Stimulated activated CD8-positive, alpha-beta memory T cell treated with anti-CD3 and anti-CD28 coated beads, Interleukin-4, amount 100 ng/mL, for 24 hours (primary cell): ENCODE data around the gene TAL1.
"Not testable (repeated sequence)": the region's sequence is repeated elsewhere in the genome, so short reads cannot be mapped to it uniquely, and the experiment has no call there.

Experiments
- DNase-seq: peaks from one replicate; pipeline ENCODE4 v3.0.0-alpha.2; 2020; ENCODE audit warnings: low read depth

TAL1 gene

DNA sequence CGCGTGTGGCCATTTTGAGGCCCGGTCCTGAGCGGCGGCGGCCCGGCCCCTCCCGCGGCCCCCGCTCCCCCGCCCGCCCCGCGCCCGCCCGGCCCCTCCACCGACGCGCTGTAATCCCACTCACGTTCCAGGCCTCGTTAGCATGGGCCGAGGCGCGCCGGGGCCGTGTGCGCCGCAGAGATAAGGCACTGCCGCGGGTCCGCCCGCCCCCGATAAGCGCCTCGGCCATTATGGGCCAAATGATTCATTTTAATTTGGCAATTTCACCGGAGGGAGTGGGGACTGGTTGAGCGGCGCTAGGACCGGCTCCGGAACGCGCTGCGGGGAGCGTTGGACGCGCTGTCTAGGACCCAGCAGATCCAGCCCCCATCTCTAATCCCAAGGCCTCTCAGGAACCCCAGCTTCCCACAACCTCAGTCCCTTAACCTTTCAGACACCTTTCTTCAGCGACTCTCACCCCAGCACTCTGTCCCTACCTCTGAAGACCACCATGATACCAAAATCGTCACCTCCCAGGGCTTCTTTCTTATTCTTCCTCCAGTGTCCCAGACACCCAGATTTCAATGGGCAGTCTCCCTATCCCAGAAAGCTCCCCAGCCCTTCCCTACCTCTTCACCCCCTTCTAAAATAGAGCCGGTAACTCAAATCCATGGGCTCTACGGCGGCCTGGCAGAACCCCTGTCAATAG, at the start of gene TAL1:
TSS of gene TAL1 (minus strand) at position 39 of the 688 bp plus-strand sequence. CDS start 6,337 bp downstream, outside the sequence.
- DNase-seq, result no peak

DNA sequence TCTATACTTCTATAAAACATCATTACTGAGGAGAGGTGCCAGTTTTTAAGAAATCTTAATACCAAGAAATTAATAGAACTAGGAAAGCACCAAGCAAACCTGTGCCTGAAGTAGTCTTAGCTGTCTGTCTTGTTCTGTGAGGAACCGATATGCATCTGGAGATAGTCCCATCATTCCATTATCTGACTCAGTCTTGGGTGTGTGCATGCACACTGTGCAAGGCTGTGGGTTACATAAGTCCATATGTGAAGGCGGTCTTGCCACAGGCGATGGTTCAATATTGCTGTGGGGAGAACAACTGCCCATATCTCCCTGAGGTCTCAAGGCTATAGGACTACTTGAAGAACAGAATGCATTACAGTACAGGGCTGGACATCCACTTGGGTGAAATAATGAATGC, 48.1 kb upstream of the TAL1 start:
- no peak for DNase-seq

DNA sequence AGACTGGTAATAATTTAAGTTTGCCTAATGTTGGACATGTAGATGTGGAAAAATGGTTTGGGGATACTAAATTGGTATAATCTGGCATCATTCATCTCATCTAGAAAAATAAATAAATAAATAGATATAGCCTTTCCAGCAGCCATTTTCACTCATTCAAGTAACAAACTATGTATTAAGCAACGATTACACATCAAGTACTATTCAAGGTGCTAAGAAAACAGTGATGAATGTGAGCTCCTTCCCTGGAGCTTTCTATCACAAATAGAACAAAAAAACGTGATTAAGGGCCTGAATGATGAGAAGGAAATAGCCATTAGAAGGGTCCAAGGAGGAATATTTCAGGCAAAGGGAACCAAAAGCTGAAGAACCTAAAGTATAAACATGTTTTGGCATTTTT, 44.8 kb upstream of the TAL1 start:
- DNase-seq, result no peak

DNA sequence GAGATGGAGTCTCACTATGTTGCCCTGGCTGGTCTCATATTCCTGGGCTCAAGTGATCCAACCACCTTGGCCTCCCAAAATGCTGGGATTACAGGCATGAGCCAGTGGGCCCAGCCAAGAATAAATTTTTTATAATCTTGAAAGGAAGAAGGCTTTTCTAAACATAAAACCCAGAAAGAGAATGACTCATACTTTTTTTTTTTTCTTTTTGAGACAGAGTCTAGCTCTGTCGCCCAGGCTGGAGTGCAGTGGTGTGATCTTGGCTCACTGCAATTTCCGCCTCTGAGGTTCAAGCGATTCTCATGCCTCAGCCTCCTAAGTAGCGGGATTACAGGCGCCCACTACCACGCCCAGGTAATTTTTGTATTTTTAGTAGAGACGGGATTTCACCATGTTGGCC, 43.8 kb upstream of the TAL1 start:
- not testable (repeated sequence) for DNase-seq

DNA sequence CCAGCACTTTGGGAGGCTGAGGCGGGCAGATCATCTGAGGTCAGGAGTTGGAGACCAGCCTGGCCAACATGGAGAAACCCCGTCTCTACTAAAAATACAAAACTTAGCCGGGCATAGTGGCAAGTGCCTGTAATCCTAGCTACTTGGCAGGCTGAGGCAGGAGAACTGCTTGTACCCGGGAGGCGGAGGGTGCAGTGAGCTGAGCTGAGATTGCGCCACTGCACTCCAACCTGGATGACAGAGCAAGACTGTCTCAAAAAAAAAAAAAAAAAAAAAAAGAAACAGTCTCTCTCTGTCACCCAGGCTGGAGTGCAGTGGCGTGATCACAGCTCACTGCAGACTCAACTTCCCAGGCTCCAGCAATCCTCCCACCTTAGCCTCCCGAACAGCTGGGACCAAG, 33.5 kb upstream of the TAL1 start:
- not testable (repeated sequence) for DNase-seq

DNA sequence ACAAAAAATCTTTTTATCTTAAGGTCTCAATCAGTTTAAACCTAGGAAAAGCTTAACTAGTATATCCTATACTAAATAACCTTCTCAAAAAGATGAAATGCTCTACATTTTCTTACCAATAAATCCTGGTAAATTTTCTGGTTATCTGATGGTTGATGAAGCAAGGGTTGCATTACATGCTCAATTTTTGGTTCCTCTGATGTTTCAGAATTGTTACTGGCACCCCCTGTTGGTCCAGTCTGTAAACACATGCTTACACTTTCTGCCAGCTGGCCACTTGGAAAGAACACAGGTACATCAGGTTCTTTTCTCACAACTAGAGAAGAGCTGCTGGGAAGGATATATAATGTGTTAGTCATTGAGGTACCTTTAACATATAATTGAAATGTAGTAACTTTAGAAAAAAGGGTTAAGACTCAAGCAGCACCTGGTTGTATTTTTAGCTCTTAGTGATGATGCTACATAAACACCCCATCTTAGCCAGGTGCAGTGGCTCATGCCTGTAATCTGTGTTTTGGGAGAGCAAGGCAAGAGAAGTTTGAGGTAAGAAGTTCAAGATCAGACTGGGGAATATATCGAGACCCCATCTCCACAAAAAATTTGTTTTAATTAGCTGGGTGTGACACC, 30.9 kb upstream of the TAL1 start:
- no peak for DNase-seq

DNA sequence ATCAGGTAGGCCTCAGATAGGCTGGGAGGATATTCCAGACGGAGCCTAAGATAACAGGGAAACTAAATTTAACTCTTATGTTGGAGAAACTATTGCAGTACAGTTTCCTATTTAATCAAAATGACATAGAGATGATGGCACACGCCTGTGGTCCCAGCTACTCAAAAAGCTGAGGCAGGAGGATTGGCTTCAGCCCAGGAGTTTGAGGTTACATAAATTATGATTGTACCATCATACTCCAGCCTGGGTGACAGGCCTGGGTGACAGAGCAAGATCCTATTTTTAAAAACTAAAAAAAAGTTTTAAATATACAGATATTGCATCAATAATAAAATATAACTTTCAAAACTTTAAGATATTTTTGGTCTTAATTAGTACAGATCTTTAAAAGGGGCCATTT, 25.2 kb upstream of the TAL1 start:
- no peak for DNase-seq

DNA sequence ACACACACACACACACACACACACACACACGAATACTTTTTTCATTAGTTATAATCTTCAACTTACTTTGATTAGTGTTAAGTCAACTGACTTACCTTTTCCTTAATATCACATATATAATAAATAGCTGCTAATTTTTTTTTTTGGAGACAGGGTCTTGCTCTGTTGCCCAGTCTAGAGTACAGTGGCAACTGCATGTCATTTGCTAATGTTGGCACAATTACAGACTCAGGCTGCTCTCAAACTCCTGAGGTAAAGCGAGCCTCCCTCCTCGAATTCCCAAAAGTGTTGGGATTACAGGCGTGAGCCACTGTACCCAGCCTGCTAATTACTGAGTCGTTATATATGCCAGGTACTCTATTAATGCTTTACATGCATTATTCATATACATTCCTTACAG, 20.8 kb upstream of the TAL1 start:
- DNase-seq, result no peak

DNA sequence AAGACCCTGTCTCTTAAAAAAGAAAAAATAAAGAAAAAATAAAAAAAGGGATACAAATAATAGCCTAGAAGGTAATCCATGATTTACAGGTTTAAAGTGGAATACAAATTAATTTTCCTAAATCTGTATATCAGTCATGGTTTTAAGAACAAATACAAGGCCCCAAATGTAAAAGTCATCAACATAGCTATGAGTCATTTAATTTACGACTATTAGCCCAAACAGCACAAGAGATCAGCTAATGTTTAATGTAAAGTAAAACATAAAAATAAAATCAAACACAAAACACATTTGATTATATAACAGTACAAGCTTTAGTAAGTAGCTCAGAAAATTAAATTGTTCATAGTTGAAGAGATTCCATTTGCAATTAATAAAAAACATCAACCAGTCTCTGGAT, 20.3 kb upstream of the TAL1 start:
- DNase-seq, result no peak

DNA sequence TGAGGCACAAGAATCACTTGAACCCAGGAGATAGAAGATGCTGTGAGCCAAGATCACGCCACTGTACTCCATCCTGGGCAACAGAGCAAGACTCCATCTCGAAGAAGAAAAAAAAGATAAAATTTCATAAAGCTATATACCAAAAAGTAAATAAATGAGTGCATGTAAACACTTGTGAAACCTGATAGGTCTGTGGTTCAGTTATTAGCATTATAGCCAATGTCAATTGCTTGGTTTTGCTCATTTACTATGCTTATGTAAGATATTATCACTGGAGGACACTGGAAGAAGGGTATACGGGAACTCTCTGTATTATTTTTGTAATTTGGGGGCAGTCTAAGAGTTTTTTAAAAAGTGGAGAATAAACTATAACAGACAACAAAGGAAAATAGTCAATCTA, 17.7 kb upstream of the TAL1 start:
- DNase-seq, result no peak

DNA sequence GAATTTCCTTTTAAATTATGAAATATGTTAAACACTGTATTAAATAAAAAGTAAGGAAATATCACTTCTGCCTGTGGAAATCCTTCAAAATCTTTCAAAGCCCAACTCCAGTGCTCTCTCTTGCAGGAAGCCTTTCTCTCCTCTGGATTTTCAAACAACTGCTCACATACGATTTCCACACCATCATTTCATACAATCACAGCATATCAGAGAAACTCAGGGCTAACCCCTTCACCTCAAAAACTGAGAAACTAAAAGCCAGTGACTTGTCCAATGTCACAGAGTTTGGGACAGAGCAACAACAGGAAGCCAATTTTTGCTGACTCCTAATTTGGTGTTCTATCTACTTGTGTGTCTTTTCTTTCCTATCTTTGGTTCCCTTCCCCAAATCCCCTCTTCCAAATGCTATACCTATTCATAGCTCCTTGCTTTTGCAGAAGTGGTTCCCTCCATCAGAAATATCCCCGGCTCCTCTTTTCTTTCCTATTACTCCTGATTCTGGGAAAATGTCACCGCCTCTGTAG, 12.4 kb upstream of the TAL1 start:
- no peak for DNase-seq

DNA sequence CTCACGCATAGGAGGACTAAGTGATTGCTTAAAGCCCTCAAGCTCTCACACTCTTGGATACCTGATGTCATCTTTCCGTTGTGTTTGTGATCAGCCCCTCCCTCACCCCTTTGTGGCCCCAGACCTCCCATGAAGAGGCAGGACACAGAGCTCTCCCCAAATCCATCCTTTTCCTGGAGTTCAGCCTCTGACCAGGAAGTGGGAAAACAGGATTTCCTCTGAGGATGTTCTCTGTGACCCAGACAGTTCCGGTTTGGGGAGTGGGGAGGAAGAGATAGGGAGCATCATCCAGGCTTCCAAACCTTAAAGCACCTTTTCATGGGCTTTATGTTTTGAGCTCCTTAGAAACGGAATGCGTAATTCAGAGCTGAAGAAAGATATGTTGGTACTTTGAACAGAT, 11.9 kb upstream of the TAL1 start:
- DNase-seq, result no peak

DNA sequence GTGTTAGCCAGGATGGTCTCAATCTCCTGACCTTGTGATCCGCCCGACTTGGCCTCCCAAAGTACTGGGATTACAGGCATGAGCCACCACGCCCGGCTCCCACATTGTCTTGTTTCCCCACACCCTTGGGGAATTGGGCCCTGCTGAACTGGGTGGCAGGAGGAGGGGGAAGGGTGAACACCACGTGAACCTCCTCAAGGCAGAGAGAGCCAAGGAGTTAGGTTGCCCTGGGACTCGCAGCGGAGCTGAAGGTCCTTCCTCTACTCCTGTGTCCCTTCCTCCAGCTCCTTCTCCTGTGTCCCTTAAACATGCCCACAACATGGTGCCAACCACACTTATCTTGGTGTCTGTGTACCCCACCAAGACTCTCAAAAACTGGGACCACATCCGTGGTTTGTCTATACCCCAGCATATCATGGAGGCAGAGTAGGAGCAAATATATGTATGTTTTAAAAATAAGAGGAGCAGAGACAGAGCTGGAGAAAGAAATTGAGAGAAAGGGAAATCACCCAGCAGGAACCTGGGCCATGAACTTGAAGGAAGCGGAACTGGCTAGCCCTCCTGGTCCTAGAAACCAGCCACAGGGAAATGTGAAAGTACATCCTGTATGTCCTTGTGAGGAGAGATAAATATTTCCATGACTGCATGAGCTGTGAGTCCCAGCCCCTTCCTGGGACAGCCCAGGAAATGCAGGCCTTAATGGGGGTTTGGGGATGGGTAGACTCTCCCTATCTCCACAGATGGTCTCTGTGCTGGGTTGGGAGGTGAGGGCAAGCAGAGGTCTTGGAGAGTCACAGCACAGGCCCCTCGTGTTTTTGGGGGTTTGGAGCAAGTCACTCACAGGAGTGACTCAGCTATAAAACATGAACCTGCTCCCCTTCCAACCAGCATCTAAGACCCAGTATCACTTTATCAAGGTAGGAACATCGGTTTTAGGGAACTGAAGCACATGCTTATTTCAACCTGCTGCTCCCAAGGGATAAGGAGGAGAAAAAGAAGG, 9.4 kb upstream of the TAL1 start:
- DNase-seq, result no peak

DNA sequence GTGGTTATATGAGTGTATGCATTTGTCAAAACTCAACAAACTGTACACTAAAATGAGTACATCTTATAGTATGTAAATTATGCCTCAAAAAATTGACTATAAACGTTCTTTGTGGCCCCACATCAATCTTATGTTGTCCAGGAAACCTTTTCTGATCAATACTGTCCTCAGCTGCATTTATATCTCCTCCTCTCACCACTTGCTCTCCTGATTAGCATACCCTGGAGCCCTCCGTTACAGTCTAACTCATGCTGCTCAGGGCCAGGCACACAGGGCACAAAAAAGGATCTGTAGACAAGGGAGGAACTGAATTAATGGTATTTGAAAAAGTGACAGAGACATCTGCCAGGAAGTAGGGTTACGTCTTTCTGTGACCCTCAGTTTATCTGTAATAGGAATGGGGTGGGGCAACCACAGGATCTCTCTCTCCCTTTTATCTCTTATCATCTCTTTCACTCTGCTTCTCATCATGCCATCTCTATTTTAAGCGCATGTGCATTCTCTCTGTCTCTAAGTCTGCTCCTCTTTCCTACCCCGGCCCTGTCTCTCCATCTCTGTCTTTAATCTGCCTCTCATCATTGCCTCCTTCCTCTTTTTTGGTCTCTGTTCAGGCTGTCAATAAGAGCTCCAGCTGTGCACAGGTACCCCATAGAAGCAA, 7.0 kb upstream of the TAL1 start:
- DNase-seq, result no peak

DNA sequence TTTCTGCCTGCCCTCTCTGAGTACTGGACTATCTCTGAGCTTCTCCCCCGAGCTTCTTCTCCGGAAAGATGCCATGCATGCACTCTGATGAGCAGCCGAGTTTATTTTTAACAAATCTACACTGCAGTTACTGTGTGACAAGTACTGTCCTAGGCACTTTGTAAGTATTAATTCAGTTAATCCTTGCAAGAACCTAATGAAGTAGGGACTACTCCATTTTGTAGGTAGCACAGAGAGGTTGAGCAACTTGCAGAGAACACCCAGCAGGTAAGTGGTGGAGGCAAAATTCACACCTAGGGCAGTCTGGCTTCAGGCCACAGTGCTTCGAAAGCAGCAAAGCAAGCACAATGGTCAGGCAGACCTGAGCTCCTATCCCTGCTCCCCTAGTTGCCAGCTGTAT, 3.8 kb upstream of the TAL1 start:
- no peak for DNase-seq

DNA sequence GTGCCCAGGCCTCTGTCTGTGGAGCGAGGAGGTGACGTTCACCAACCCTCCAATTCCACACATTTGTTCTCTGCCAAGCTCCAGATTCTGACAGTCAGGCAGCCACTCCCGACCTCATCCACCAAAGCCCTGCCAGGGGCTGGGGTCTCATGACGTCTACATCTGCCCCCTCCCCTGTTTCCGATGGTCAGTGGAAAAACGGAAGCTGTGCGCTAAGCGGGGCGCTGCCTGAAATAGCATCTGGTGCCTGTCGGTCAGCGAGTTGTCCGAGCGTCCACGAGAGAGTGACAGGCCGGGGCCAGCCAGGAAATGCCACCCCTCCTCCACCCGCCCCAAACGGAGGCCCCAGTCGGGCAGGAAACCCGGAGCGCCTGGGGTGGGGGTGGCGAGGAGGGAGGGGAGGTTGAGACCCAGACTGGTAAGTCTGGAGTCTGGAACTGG, 3.2 kb upstream of the TAL1 start:
- DNase-seq, result no peak

DNA sequence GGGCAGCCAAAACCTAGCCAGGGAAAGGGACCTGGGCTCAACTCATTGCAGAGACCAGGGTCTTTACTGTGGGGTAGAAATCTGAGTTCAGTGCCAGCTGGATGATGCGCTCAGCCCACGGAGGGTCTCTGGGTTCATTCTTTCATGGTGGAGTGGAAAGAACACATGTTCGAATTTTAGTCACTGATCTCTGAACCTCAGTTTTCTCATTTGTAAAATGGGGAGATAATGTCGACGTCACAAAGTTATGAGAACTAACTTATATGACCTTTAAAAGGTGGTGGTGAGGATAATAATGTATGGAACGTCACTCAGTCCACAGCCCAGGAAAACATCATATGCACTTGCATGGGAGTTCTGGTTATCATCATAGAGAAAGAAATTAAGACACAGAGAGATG, 1.2 kb upstream of the TAL1 start:
- no peak for DNase-seq

DNA sequence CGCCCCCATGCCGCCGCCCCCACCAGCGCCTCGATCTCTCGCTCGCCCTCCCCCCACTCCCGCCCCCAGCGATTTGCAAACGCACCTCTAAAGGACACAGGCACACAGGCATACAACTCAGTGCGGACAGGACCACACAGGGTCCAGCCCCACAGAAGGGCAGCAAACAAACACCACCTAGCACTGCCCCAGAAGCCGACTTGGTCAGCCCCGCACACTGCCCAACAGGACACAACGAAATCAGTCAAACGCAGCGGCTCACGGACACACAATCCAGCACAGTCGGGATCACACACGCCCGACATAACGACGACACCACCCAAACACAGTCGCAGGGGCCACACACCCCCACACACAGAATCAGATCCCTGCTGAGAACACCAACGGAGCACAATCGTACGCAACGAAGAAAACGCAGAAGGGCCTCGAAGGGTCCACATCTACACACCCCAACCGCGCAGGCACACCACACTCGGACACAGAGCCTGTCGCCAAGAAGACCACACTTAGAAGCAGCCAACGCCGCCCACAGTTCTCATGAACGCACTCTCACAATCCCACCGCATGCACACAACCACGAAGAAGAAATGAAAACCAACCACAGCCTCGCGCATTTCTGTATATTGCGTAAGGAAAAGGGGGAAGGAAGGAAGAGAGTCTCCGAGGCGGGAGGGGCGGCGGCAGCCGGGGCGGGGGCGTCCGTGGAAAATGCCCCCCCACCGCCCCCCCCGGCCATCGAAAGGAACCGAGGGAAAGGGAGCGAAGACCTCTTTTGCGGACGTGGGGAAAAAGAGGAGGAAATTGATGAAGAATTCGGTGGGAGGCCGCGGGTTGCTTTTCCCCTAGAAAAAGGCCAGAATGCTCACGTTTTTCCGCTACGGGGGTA, 481 bp downstream of the TAL1 start:
- DNase-seq, result no peak

DNA sequence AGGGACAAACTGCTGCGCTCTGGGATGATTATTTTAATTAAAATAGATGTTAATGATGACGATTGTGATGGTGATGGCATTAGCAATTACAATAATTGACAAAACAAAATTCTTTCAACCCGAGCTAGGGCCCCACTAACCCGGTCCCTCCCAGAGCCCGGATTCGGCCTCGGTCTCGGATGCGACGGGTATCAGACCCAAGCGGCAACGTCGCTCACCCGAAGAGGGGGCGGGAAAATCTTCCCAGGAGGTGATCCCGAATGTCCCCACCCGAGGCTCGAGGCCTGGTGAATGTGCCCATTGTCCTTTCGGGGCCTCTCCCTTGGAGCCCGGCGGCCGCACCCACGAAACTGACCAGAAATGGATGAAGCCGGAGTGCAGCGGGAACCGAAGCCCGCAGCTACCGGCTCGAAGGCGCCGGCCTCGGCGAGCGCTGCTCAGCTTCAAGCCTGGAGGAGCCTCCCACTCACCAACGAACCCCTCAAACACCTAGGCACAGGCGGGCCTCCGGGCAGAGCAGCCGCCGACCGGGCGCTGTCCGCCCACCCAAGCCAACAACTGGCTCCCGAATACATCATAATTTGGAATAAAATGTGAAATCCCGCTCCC, 1.2 kb downstream of the TAL1 start:
- no peak for DNase-seq

DNA sequence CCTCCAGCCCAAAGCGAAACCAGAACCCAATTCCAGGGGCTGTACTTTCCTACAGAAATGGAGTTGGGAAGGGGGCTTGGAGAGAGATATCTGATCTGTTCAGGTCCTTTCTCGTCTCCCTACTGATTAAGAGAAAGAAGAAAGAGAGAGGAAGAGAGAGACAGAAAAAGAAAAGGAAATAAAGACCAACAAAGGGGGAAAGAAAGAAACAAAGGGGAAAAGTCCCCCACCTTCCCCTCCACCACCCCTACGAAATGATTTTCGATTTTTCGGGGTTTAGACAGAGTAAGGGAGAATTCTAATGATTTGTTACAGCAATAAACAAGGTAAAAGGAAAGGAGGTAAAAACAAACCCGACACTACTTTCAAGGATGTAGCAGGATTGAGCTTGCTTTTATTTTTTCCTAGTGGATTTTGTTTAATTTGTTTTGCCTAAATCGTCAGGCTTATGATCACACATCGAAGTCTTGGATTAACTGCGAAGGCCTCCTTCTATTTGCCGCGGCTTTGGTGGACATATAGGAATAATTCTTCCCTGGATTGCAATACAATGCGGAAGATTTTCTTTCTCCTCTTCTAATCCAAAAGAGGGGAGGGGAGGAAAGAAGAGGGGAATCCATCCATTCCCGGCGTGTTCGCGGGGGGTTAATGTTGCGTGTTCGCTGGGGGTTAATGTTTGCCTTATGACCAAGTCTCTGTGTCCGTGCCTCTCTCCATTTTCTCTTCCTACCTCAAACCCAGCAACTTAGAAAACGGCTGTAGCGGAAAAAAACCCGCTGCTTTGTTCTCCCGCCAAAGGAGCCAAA, 1.9 kb downstream of the TAL1 start:
- no peak for DNase-seq
